Stimulated activated CD8-positive, alpha-beta memory T cell treated with anti-CD3 and anti-CD28 coated beads, Interleukin-15, amount 100 ng/mL, for 48 hours (primary cell): ENCODE results near the gene ABI3.
A peak's percentile ranks its signal among the peaks of the same experiment; 100 is the strongest.
"Not testable (repeated sequence)": the region's sequence is repeated elsewhere in the genome, so short reads cannot be mapped to it uniquely, and the experiment has no call there.

ENCODE experiments used
- DNase-seq, 2 donors: peaks; one replicate each; pipeline ENCODE4 v3.0.0-alpha.2; 2020; ENCODE audit warnings: low read depth in 2 of 2

Gene ABI3

DNA sequence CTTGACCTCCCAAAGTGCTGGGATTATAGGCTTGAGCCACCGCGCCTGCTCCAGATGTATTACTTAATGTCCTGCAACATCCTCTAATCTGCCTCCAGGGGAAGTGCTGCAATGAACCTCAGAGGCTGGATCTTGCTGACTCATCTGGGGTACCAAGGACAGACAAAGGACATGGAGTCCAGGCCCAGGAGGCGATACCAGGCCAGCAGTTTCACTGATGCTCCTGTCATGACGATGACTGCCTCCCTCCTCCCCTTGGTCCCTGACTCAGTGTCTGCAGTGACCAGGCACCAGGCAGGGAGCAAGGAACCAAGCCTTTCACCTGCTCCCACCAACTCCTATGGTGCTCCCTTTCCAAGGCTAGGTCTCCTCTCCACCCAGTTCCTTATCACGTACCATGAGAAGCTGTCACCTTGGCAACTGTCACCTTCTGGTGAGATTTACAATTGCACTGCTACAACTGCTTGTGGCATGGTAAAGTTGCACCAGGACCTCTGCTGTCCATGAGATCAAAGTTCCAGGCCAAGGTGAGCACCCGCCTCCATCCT is 41.7 kb downstream of the ABI3 start:
- DNase-seq, result no peak

DNA sequence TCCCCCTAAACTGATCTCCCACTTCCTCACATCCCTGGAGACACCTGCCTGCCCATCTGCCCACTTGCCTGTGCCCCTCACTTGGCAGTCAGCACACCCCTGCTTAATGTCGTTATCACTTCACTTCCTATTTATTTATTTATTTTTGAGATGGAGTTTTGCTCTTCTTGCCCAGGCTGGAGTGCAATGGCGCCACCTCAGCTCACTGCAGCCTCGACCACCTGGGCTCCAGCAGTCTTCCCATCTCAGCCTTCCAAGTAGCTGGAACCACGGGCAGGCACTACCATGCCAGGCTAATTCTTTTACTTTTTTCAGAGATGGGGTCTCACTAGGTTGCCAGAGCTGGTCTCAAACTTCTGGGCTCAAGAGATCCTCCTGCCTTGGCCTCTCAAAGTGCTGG is 43.6 kb downstream of the ABI3 start:
- no peak for DNase-seq

DNA sequence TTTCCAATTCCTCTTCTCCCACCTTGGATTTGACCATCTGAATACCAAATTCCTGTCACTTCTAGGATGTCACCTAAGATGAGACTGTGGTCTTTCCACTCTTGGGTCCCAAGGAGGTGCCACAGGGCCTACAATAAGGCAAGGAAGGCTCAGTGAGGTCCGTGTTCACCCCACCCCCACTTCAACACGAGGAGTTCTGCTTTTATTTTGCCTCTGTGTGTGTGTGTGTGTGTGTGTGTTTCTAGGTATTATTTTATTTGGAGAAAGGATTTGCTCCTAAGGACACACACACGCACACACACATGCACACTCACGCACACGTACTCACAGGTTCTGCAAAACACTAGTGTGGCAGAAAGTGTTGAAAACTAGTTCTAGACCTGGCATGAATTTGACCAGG is 44.6 kb downstream of the ABI3 start:
- no peak for DNase-seq

DNA sequence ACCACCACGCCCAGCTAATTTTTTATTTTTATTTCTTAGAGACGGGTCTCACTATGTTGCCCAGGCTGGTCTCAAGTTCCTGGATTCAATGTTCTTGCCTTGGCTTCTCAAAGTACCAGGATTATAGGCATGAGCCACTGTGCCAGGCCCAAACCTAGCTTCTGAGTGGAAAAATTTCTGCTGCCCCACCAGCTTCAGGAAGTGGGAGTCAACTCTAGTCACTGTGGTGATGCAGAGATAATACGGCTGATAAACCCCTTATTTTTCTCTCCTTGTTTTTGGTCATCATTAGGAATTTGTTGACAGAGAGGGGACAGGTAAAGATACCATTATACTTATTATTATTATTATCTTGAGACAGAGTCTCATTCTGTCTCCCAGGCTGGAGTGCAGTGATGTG is 47.9 kb downstream of the ABI3 start:
- no peak for DNase-seq

GRCh38 chr17:49259663-49260010 is 49.1 kb downstream of the ABI3 start:
- no peak for DNase-seq

DNA sequence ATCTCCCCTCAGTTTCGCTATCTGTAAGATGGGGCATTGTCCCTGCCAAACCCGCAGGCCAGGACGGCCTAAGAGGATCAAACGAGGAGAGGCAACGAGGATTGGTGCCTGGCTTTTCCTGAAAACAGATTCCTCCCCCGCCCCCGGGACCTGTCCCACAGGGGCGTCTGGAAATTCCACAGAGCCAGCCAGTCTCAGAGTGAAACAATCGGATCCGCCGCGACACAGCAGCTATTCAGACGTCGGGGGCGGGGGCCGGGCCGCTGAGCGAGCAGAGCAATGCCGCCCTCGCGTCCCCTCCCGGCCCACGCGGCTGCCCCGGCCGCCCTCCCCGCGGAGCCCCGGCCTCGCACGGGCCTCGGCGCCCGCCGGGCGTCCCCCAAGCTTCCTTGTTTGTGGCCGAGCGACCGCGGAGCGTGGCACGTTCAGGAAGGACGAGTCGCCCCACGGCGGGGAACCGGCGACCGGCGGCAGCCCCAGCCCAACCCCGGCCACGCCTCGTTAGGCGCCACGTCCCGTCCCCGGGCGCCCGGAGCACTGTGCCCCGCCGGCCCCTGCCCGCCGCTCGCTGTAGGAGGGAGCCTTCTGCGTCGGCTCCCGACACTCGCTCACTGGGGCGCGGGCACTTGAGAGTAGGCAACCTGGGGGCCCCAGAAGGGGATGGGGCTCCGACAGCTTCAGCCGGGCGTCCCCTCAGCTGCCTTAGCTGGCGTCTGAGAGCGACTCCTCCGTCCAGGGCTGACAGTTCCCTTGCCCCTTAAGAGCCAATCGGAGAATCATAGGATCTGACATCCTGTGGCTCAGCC is 49.7 kb downstream of the ABI3 start:
- peak; percentile 24 to 30 for DNase-seq

DNA sequence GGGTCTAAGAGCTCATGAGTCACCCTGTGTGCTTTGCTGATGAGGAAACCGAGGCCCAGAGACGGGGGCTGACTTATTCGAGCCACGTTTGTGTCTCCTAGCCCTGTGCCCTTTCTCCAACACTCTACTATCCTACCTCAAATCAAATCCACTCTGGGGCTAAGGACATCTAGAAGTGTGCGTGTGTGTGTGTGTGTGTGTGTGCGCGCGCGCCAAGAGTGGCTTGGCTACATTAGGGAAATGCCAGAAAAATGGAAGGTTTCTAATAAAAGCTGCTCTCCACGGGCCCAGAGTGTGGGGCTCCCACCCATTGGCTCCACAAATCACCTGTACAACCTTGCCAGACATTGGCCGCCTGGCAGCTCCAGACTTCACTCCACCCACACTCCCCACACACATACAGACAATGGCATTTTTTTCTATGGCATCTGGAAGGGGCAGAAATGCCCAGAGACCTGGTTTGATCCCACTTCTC is 50.3 kb downstream of the ABI3 start:
- DNase-seq, result no peak

DNA sequence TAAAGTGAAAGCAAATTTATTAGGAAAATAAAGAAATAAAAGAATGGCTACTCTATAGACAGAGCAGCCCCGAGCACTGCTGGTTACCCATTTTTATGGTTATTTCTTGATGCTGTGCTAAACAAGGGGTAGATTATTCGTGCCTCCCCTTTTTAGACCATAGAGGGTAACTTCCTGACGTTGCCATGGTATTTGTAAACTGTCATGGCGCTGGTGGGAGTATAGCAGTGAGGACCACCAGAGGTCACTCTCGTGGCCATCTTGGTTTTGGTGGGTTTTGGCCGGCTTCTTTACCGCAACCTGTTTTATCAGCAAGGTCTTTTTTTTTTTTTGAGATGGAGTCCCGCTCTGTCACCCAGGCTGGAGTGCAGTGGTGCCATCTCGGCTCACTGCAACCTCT is 51.0 kb downstream of the ABI3 start:
- DNase-seq, result not testable (repeated sequence)

GRCh38 chr17:49266233-49266632 is 55.7 kb downstream of the ABI3 start:
- no peak for DNase-seq

DNA sequence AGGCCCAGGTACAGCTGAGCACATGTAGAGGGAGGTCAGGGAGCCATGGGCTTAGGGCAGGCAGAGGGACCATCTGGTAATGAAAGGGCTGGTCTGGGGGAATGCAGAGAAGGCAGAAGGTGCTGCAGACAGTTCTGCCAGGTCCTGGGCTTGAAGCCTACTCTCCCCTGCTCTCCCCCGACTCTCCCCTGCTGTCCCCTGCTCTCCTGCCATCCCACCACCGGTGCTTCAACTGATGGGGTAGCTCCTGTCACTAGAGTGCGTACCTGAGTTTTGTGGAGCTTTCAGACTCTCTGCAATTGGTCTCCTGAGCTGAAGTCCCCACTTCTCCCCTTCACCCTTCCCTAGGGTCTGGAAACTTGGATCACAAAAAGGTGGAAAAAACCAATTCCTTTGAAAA is 57.4 kb downstream of the ABI3 start:
- DNase-seq, result no peak

- DNase-seq, result no peak
These were observed 58.8 kb downstream of the ABI3 start for GRCh38 chr17:49269356-49269755.
